ENCODE data around the gene RNF20. TPM values are rescaled to one million over a fixed set of nuclear protein-coding genes. Genes with fewer than 3 reads are reported as not detected.

Gene RNF20
- total RNA-seq, 1 donor from 2014 or later = 52.2 TPM

GRCh38 chr9:101604296-101604695, 70.6 kb downstream of the RNF20 start:
- Mint-ChIP-seq H3K27me3 (peaks cover 22% of the 10 kb centered on the region), H3K36me3 (no peaks in the 10 kb centered on the region), H3K4me3 (no peak overlapping the region), H3K9me3 (no peaks in the 10 kb centered on the region), H3K27ac (no peak overlapping the region), H3K4me1 (ENCODE audit: unreplicated experiment) (peaks cover 5% of the 10 kb centered on the region)
- DNase-seq (ENCODE audit: extremely low spot score, unreplicated experiment) = no peak
- TF ChIP-seq CTCF (conservative IDR thresholded peaks at IDR 0.05) = no peak

- Mint-ChIP-seq H3K9me3 (no peaks in the 10 kb centered on the region), H3K27ac (no peak overlapping the region), H3K4me3 (no peak overlapping the region), H3K4me1 (ENCODE audit: unreplicated experiment) (peaks cover 5% of the 10 kb centered on the region), H3K27me3 (peaks cover 15% of the 10 kb centered on the region), H3K36me3 (no peaks in the 10 kb centered on the region)
- no peak for TF ChIP-seq CTCF (conservative IDR thresholded peaks at IDR 0.05)
- DNase-seq (ENCODE audit: extremely low spot score, unreplicated experiment) = no peak
Observed at GRCh38 chr9:101605547-101605946, 71.9 kb downstream of the RNF20 start.

Other genes starting within 250 kb of the RNF20 start
- 0.48 and 0.53 TPM in 2 replicates for gene BAAT, start 148.8 kb upstream of the RNF20 start, total RNA-seq (ENCODE audit: low replicate concordance)
- 12.4 and 16.3 TPM in 2 replicates for gene MRPL50, start 135.2 kb upstream of the RNF20 start, total RNA-seq (ENCODE audit: low replicate concordance)
- gene ZNF189, start 135.0 kb upstream of the RNF20 start, total RNA-seq (ENCODE audit: low replicate concordance) = 18.0 and 26.2 TPM in 2 replicates
- 30.5 and 36.7 TPM in 2 replicates for gene ALDOB, start 98.1 kb upstream of the RNF20 start, total RNA-seq (ENCODE audit: low replicate concordance)
- gene PPP3R2, start 61.1 kb downstream of the RNF20 start, total RNA-seq (ENCODE audit: low replicate concordance) = 0.07 and 0.22 TPM in 2 replicates
- 2.6 and 5.3 TPM in 2 replicates for gene GRIN3A, start 204.8 kb downstream of the RNF20 start, total RNA-seq (ENCODE audit: low replicate concordance)